HL-60 (cell line): Measurements from ENCODE around the gene RAF1.

Experiments
- DNase-seq, 2 experiments: peaks; one replicate each; pipeline ENCODE4 v3.0.0-alpha.2; 2010 to 2020; ENCODE audit warnings: low read depth in 1 of 2, low spot score in 1 of 2
- H3K27ac ChIP-seq: fragments of 250-450 bp; sonication (Bioruptor Pico); replicated peaks from 2 replicates; pipeline ENCODE4 v1.5.1; 2020; ENCODE audit warnings: mild to moderate bottlenecking, moderate library complexity
- H3K27me3 ChIP-seq: fragments of 250-450 bp; sonication (Bioruptor Pico); 2 replicates; pipeline ENCODE4 v1.5.1; 2021; ENCODE audit warnings: mild to moderate bottlenecking, moderate library complexity; ENCODE audit not compliant: insufficient read depth, poor library complexity, severe bottlenecking
- H3K4me3 ChIP-seq: replicated peaks from 2 replicates; pipeline ENCODE4 v1.5.1; 2011; ENCODE audit warnings: mild to moderate bottlenecking, control low read depth, low read length; ENCODE audit not compliant: insufficient read depth
- CTCF ChIP-seq: IDR thresholded peaks from one replicate; pipeline ENCODE4 v1.5.1; 2011; ENCODE audit warnings: low read length, control low read depth, inconsistent platforms; ENCODE audit not compliant: insufficient read depth
- GABPA ChIP-seq: IDR thresholded peaks from 2 replicates; pipeline ENCODE4 v1.6.1; 2012; ENCODE audit warnings: low read depth
- POLR2AphosphoS5 ChIP-seq: IDR thresholded peaks from 2 replicates; pipeline ENCODE4 v1.6.1; 2012; ENCODE audit warnings: low read depth
- REST ChIP-seq: IDR thresholded peaks from 2 replicates; pipeline ENCODE4 v1.6.1; 2012; ENCODE audit warnings: low read depth; ENCODE audit not compliant: insufficient replicate concordance
- SPI1 ChIP-seq: IDR thresholded peaks from 2 replicates; pipeline ENCODE4 v1.6.1; 2012; ENCODE audit warnings: low read depth, mild to moderate bottlenecking, borderline replicate concordance

Gene RAF1

GRCh38 chr3:12624056-12624455 lies 39.9 kb downstream of the RAF1 start:
- H3K27ac ChIP-seq, result no peak overlapping the region
- DNase-seq, result no peak
- no peaks in the 10 kb centered on the region for H3K27me3 ChIP-seq
- TF ChIP-seq GABPA (no peak), POLR2AphosphoS5 (no peak), CTCF (no peak), REST (no peak), SPI1 (no peak)
- H3K4me3 ChIP-seq, result no peak overlapping the region

- no peaks in the 10 kb centered on the region for H3K27me3 ChIP-seq
- DNase-seq, result peak in 1 of 2 experiments; percentile 29
- H3K27ac ChIP-seq, result no peak overlapping the region; the same call in 1 of the 2 replicates
- TF ChIP-seq POLR2AphosphoS5, result no peak
- TF ChIP-seq CTCF, result no peak
- no peak for TF ChIP-seq GABPA
- TF ChIP-seq REST, result no peak
- TF ChIP-seq SPI1, result no peak
- no peak overlapping the region for H3K4me3 ChIP-seq
These were observed 41.6 kb downstream of the RAF1 start for GRCh38 chr3:12622335-12622734.

GRCh38 chr3:12620729-12621128 lies 43.2 kb downstream of the RAF1 start:
- DNase-seq, result no peak
- TF ChIP-seq CTCF, result no peak
- no peak for TF ChIP-seq REST
- TF ChIP-seq POLR2AphosphoS5, result no peak
- TF ChIP-seq GABPA, result no peak
- TF ChIP-seq SPI1, result no peak
- Histone ChIP-seq H3K4me3 (no peak overlapping the region), H3K27ac (no peak overlapping the region), H3K27me3 (no peaks in the 10 kb centered on the region)
